NB4 (cell line): Measurements from ENCODE around the gene CPNE4.

Source experiments
- DNase-seq: peaks from one replicate; pipeline ENCODE4 v3.0.0; 2010; ENCODE audit warnings: low read depth
- H3K4me3 ChIP-seq: one replicate; pipeline ENCODE4 v1.5.1; 2011; ENCODE audit warnings: mild to moderate bottlenecking, low read depth, low read length, moderate library complexity
- CTCF ChIP-seq: IDR thresholded peaks from one replicate; pipeline ENCODE4 v1.5.1; 2012; ENCODE audit warnings: low read depth, low read length
- MAX ChIP-seq: IDR thresholded peaks from 2 replicates; pipeline ENCODE4 v1.6.1; 2011; ENCODE audit warnings: low read depth, low read length
- MYC ChIP-seq: IDR thresholded peaks from 2 replicates; pipeline ENCODE4 v1.6.1; 2011; ENCODE audit warnings: low read depth, low read length
- POLR2A ChIP-seq: IDR thresholded peaks from 2 replicates; pipeline ENCODE4 v1.6.1; 2011; ENCODE audit warnings: mild to moderate bottlenecking; ENCODE audit not compliant: insufficient read length; ENCODE audit errors: extremely low read depth

CPNE4 gene

GRCh38 chr3:132003685-132004084 lies 31.1 kb downstream of the CPNE4 start:
- no peak overlapping the region for H3K4me3 ChIP-seq
- no peak for DNase-seq
- no peak for TF ChIP-seq MAX
- no peak for TF ChIP-seq POLR2A
- no peak for TF ChIP-seq CTCF
- TF ChIP-seq MYC = no peak

- no peak for DNase-seq
- H3K4me3 ChIP-seq = no peak overlapping the region
- TF ChIP-seq POLR2A (no peak), MAX (no peak), CTCF (no peak), MYC (no peak)
Measured at GRCh38 chr3:132001999-132002398, 32.8 kb downstream of the CPNE4 start.

GRCh38 chr3:132001036-132001435 lies 33.8 kb downstream of the CPNE4 start:
- H3K4me3 ChIP-seq = no peak overlapping the region
- no peak for TF ChIP-seq POLR2A
- no peak for TF ChIP-seq CTCF
- no peak for TF ChIP-seq MYC
- TF ChIP-seq MAX = no peak
- DNase-seq = no peak

GRCh38 chr3:131998027-131998426 lies 36.8 kb downstream of the CPNE4 start:
- no peak for TF ChIP-seq POLR2A
- no peak for TF ChIP-seq MAX
- TF ChIP-seq MYC = no peak
- TF ChIP-seq CTCF = no peak

GRCh38 chr3:131995891-131996290 lies 38.9 kb downstream of the CPNE4 start:
- DNase-seq = no peak
- TF ChIP-seq MYC (no peak), MAX (no peak), POLR2A (no peak), CTCF (no peak)
- H3K4me3 ChIP-seq = no peak overlapping the region

More at GRCh38 chr3:131998027-131998426, 36.8 kb downstream of the CPNE4 start:
- H3K4me3 ChIP-seq = no peak overlapping the region
- DNase-seq = no peak

- TF ChIP-seq MYC (no peak), POLR2A (no peak), MAX (no peak), CTCF (no peak)
- no peak overlapping the region for H3K4me3 ChIP-seq
- no peak for DNase-seq
Measured at GRCh38 chr3:131989318-131989717, 45.5 kb downstream of the CPNE4 start.
